GM12878 (cell line): ENCODE measurements around the gene MAPRE2.

Experiments
- FOXK2 ChIP-seq: fragments of 450-650 bp; IDR thresholded peaks from 2 replicates; pipeline ENCODE4 v1.6.1; 2017; ENCODE audit warnings: mild to moderate bottlenecking, moderate library complexity
- ZZZ3 ChIP-seq: IDR thresholded peaks from 2 replicates; pipeline ENCODE4 v1.6.1; 2011; ENCODE audit warnings: low read depth; ENCODE audit not compliant: control insufficient read depth, insufficient read length

DNA sequence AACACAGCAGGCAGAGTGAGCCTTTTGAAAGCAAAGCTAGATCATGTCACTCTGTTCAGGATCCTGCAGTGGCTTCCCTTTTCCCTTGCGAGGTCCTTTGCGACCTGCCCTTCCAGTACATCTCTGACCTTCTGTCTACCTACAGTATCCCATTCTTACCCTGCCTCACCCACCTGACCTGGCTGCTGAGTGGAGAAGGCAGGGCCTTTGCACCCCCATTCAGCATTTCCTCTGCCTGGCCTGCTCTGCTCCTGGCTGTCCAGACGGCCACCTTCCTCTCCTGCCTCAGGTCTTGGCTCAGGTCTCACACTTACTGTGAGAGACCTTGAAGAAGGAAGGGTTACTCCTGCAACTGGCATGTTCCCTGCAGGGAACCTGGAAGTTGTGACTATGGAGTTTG, 77.4 kb downstream of the MAPRE2 start:
- TF ChIP-seq FOXK2, result no peak
- no peak for TF ChIP-seq ZZZ3
